GM06990 (cell line): ENCODE measurements around the gene MT1H.

Source experiments
- DNase-seq: peaks from one replicate; pipeline ENCODE4 v3.0.0-alpha.2; 2011; ENCODE audit not compliant: insufficient read length; ENCODE audit errors: extremely low read depth
- H3K27me3 ChIP-seq: replicated peaks from 2 replicates; pipeline ENCODE4 v1.6.0; 2011; ENCODE audit warnings: low read length; ENCODE audit not compliant: control insufficient read depth, insufficient read depth
- H3K36me3 ChIP-seq: 2 replicates; pipeline ENCODE4 v1.5.1; 2011; ENCODE audit warnings: low read length; ENCODE audit not compliant: control insufficient read depth, insufficient read depth
- H3K4me3 ChIP-seq: replicated peaks from 2 replicates; pipeline ENCODE4 v1.5.1; 2011; ENCODE audit warnings: low read depth, mild to moderate bottlenecking, control low read depth, low read length
- CTCF ChIP-seq: IDR thresholded peaks from 2 replicates; pipeline ENCODE4 v1.5.1; 2011; ENCODE audit warnings: low read length, control low read depth, mild to moderate bottlenecking, inconsistent platforms; ENCODE audit not compliant: insufficient read depth, poor library complexity, severe bottlenecking

The MT1H gene

GRCh38 chr16:56647641-56648431, 21.8 kb upstream of the MT1H start:
- Histone ChIP-seq H3K4me3 (no peak overlapping the region), H3K36me3 (no peaks in the 10 kb centered on the region), H3K27me3 (peaks cover 9% of the 10 kb centered on the region)
- no peak for TF ChIP-seq CTCF
- no peak for DNase-seq

GRCh38 chr16:56649271-56649670, 20.3 kb upstream of the MT1H start:
- Histone ChIP-seq H3K36me3 (no peaks in the 10 kb centered on the region), H3K27me3 (peaks cover 8% of the 10 kb centered on the region), H3K4me3 (no peak overlapping the region)
- no peak for TF ChIP-seq CTCF
- no peak for DNase-seq

- no peaks in the 10 kb centered on the region for H3K36me3 ChIP-seq
- no peak for TF ChIP-seq CTCF
- peaks cover 5% of the 10 kb centered on the region for H3K27me3 ChIP-seq
- no peak overlapping the region for H3K4me3 ChIP-seq
- no peak for DNase-seq
Observed at GRCh38 chr16:56649820-56650219, 19.8 kb upstream of the MT1H start.

GRCh38 chr16:56651586-56651985, 18.0 kb upstream of the MT1H start, which contains the start of gene MT1B:
Gene MT1B, plus strand, starts transcription at chr16:56651886. Its CDS starts 68 bp downstream, at chr16:56651954.
- DNase-seq: no peak
- Histone ChIP-seq H3K36me3 (no peaks in the 10 kb centered on the region), H3K4me3 (no peak within 1 kb of the TSS), H3K27me3 (peaks cover 5% of the 10 kb centered on the region)
- no peak for TF ChIP-seq CTCF

GRCh38 chr16:56652600-56652999, 17.0 kb upstream of the MT1H start:
- no peaks in the 10 kb centered on the region for H3K36me3 ChIP-seq
- peaks cover 3% of the 10 kb centered on the region for H3K27me3 ChIP-seq
- no peak overlapping the region for H3K4me3 ChIP-seq
- no peak for TF ChIP-seq CTCF
- no peak for DNase-seq
